ENCODE measurements around the gene AKNA.
"Not testable (repeated sequence)": the region's sequence is repeated elsewhere in the genome, so short reads cannot be mapped to it uniquely, and the experiment has no call there.

The AKNA gene

DNA sequence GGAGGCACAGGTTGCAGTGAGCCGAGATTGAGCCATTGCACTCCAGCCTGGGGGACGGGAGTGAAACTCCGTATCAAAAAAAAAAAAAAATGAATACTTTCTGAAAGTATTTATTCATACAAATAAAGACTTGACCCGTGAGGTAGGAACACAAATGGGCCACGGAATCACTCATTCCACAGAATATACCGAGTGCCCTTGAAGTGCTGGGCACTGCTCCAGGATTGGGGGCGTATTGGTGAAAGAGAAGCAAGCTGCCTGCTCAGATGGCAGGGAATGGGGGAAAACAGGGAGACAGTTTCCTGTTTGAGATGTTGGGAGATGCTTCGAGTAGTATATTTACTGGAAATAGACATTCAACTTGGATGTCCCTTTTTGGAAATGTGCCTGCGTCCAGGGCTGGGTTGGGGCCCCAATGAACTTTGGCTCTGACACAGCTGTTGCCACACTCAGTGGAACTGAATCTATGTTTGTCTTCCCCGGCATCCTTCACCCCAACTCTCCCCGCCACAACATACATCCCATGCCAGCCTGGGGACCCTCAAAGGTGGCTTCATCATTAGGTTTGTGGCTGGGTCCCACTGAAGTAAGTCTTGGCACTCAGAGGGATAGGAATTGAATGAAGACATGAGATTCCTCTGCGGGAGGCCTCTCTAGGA, 65.5 kb downstream of the AKNA start:
- H3K27ac Mint-ChIP-seq; H3K27me3 Mint-ChIP-seq; H3K36me3 Mint-ChIP-seq (ENCODE audit: low read depth); intact Hi-C loops (cut with micrococcal nuclease); H3K9me3 Mint-ChIP-seq; H3K4me3 Mint-ChIP-seq; H3K4me1 Mint-ChIP-seq (ENCODE audit: low read depth): not testable (repeated sequence)

DNA sequence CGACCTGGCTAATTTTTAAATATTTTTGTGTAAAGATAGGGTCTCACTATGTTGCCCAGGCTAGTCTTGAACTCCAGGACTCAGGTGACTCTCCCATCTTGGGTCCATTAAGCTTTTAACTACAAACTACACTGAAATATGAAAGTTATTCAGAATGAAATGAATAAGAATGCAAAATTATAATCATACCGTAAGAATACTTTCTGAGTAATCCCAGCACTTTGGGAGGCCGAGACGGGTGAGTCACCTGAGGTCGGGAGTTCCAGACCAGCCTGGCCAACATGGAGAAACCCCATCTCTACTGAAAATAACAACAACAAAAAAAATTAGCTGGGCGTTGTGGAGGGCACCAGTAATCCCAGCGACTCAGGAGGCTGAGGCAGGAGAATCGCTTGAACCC, 66.0 kb downstream of the AKNA start:
- intact Hi-C loops (cut with micrococcal nuclease) = no loop called here
- H3K4me3 Mint-ChIP-seq = no peak overlapping the region
- no peak overlapping the region for H3K27ac Mint-ChIP-seq
- peaks cover 7% of the 10 kb centered on the region for H3K4me1 Mint-ChIP-seq (ENCODE audit: low read depth)
- no peaks in the 10 kb centered on the region for H3K27me3 Mint-ChIP-seq
- no peaks in the 10 kb centered on the region for H3K36me3 Mint-ChIP-seq (ENCODE audit: low read depth)
- H3K9me3 Mint-ChIP-seq = no peaks in the 10 kb centered on the region

DNA sequence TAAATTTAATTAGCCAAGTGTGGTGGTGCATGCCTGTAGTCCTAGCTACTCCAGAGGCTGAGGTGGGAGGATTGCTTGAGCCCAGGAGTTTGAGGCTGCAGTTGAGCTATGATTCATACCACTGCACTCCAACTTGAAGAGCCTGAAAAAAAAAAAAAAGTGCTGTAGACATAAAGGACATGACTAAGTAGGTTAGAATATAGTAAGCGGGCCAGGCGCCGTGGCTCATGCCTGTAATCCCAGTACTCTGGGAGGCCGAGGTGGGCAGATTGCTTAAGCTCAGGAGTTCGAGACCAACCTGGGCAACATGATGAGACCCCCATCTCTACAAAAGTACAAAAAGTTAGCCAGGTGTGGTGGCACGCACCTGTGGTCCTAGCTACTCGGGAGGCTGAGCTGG, 67.1 kb downstream of the AKNA start:
- H3K27me3 Mint-ChIP-seq; H3K4me1 Mint-ChIP-seq (ENCODE audit: low read depth); H3K36me3 Mint-ChIP-seq (ENCODE audit: low read depth); H3K4me3 Mint-ChIP-seq; H3K27ac Mint-ChIP-seq; H3K9me3 Mint-ChIP-seq; intact Hi-C loops (cut with micrococcal nuclease): not testable (repeated sequence)

DNA sequence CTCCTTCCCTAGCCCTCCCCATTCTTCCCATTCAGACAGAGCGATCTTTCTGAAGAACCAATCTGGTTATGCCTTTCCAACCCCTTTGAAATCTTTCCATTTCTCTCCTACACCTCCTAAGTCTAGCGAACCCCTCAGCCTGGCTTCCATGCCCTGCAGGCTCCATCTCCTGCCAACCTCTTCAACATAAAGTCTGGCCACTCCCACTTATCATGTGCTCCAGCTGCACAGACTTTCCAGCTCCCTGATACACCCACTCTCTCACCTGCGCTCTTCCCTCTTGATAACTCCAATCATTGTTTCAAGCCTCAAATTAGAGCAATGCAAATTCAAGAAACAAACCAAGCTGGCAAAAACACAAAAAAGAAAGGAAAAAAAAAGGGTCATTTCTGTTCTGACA, 68.6 kb downstream of the AKNA start:
- Mint-ChIP-seq H3K27ac (no peak overlapping the region), H3K4me3 (no peak overlapping the region), H3K36me3 (ENCODE audit: low read depth) (no peaks in the 10 kb centered on the region), H3K9me3 (no peaks in the 10 kb centered on the region), H3K4me1 (ENCODE audit: low read depth) (peaks cover 7% of the 10 kb centered on the region), H3K27me3 (no peaks in the 10 kb centered on the region)
- intact Hi-C loops (cut with micrococcal nuclease) = no loop called here

DNA sequence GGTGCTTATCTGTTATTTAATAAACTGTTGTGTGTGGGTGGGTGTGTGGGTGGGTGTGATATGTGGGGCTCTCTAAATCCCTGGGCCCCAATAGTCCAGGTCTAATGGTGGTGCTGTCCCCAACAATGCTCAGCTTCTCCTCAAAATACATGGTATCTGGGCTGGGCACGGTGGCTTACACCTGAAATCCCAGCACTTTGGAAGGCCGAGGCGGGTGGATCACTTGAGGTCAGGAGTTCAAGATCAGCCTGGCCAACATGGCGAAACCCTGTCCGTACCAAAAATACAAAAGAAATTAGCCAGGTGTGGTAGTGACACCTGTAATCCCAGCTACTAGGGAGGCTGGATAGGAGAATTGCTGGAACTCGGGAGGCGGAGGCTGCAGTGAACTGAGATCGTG, 69.4 kb downstream of the AKNA start:
- Mint-ChIP-seq H3K4me1 (ENCODE audit: low read depth) (peaks cover 7% of the 10 kb centered on the region), H3K9me3 (no peaks in the 10 kb centered on the region), H3K4me3 (no peak overlapping the region), H3K27me3 (no peaks in the 10 kb centered on the region), H3K27ac (no peak overlapping the region), H3K36me3 (ENCODE audit: low read depth) (no peaks in the 10 kb centered on the region)
- intact Hi-C loops (cut with micrococcal nuclease) = no loop called here

DNA sequence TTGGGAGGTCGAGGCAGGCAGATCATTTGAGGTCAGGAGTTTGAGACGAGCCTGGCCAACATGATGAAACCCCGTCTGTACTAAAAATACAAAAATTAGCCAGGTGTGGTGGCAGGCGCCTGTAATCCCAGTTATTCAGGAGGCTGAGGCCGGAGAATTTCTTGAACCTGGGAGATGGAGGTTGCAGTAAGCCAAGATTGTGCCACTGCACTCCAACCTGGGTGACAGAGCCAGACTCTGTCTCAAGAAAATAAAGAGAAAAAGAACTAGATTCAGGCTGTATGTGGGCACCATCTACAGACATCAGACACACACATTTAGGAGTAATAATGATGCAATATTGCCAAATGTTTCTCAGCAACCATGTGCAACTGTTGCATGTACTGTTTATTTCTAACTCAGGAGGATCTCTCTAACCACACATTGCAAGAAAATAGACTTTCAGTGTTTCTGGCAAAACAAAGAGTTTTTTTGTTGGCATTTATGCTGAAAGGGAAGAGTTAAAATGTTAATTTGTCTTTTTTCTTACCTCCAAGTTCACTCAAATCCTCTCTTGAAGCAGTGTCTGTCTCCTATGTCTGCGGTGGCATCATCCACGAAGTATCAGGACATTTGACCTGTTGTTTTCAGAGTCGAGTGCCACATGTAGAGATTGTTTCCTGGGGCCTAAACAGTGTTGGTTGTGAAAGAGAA, 70.0 kb downstream of the AKNA start:
- no peak overlapping the region for H3K4me3 Mint-ChIP-seq
- H3K27me3 Mint-ChIP-seq = no peaks in the 10 kb centered on the region
- peaks cover 7% of the 10 kb centered on the region for H3K4me1 Mint-ChIP-seq (ENCODE audit: low read depth)
- intact Hi-C loops (cut with micrococcal nuclease) = no loop called here
- H3K27ac Mint-ChIP-seq = no peak overlapping the region
- no peaks in the 10 kb centered on the region for H3K36me3 Mint-ChIP-seq (ENCODE audit: low read depth)
- H3K9me3 Mint-ChIP-seq = no peaks in the 10 kb centered on the region

DNA sequence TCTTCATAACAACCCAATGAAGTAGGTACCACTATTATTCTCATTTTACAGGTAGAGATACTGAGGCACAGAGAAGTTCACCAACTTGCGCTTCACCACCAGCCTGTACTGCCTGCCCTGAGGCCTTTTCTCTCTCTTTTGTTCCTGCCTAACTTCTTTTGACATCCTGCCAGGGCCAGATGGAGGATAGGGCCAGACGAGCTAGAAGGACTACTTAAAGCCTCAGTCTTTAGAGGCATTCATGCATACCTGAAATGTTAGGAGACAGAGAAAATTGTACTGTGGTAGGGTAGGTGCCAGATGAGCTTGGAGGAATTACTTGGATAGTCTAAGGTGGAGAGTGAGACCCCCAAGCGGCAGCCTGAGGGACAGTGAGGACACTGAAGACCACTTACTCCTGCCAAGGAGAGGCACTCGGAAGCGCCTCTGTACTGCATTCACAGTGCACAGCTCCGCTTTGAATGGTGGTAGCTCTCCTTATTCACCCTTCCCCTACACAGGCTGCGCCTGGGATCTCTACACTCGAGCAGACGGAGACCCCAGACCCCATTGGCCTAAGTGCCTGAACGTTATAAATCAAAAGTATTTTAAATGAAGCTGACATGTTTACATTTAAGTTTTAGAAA, 71.1 kb downstream of the AKNA start:
- intact Hi-C loops (cut with micrococcal nuclease) = no loop called here
- H3K27ac Mint-ChIP-seq = no peak overlapping the region
- no peak overlapping the region for H3K4me3 Mint-ChIP-seq
- H3K27me3 Mint-ChIP-seq = no peaks in the 10 kb centered on the region
- peaks cover 7% of the 10 kb centered on the region for H3K4me1 Mint-ChIP-seq (ENCODE audit: low read depth)
- no peaks in the 10 kb centered on the region for H3K9me3 Mint-ChIP-seq
- no peaks in the 10 kb centered on the region for H3K36me3 Mint-ChIP-seq (ENCODE audit: low read depth)

DNA sequence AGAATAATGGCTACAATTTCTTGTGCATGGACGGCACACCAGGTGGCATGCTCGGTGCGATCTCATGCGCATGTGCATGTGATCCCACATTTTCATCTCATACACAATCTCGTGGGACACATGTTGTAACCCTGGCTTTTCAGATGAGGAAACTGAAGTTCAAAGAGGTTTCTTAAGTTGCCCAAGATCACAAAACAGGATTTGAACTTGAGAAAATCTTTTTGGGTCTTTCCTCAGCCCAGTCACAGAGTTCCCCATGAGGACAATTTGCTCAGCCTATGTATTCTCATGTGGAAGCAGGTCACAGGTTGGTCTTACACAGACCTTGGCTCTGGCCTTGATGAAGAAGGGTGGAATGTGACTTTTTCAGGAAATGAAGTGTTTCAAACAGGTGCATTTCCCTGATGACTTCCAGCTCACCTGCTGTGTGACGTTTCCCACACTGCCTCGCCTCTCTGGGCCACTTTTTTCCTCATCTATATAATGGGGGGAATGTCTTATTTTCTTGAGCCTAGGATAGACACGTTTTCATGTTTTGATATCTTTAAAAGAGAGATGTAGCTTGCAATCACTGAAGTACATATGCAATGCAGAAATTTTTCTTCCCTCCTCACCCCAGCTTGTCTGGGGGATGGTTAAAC, 71.9 kb downstream of the AKNA start:
- no peaks in the 10 kb centered on the region for H3K27me3 Mint-ChIP-seq
- H3K27ac Mint-ChIP-seq = no peak overlapping the region
- no peak overlapping the region for H3K4me3 Mint-ChIP-seq
- H3K4me1 Mint-ChIP-seq (ENCODE audit: low read depth) = peaks cover 7% of the 10 kb centered on the region
- intact Hi-C loops (cut with micrococcal nuclease) = no loop called here
- H3K36me3 Mint-ChIP-seq (ENCODE audit: low read depth) = no peaks in the 10 kb centered on the region
- no peaks in the 10 kb centered on the region for H3K9me3 Mint-ChIP-seq

DNA sequence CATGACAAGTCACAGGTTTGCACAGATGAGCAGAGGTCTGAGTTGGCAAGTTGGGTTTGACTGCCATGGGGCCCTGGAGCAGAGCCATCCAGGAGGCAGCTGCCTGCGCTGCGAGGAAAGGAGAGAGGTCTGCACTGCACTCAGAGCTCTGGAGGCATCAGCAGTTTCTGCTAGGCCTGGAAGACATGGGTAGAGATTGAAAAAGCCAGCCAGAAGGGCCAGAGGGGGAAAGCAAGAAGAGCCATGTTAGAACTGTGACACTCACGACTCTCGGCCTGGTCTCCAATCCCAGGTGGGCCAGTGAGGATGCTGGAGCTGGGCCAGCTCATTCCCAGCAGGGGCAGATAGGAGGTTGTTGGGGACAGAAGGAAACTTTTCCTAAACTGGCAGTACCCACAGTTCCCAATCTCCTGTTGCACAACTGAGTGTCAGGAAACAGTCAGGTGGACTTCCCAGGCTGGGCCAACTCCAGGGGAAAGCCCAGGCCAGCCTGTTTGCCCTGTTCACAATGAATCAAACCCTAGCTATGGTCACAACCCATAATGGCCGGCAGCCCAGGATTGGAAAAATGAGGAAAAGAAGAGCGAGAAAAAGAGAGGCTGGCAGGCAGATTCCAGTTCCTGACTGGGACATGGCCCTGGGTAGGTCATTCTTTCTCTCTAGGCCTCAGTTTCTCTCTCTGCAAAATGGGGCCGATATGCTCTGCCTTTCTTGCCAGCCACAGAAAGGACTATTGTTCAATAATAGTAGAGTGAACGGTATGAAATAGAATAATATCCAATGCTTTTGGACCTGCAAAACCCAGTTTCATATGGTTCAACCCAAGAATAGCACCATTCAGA, 72.7 kb downstream of the AKNA start:
- H3K4me3 Mint-ChIP-seq = no peak overlapping the region
- H3K36me3 Mint-ChIP-seq (ENCODE audit: low read depth) = no peaks in the 10 kb centered on the region
- H3K9me3 Mint-ChIP-seq = no peaks in the 10 kb centered on the region
- H3K4me1 Mint-ChIP-seq (ENCODE audit: low read depth) = peaks cover 7% of the 10 kb centered on the region
- intact Hi-C loops (cut with micrococcal nuclease) = no loop called here
- H3K27me3 Mint-ChIP-seq = no peaks in the 10 kb centered on the region
- no peak overlapping the region for H3K27ac Mint-ChIP-seq

DNA sequence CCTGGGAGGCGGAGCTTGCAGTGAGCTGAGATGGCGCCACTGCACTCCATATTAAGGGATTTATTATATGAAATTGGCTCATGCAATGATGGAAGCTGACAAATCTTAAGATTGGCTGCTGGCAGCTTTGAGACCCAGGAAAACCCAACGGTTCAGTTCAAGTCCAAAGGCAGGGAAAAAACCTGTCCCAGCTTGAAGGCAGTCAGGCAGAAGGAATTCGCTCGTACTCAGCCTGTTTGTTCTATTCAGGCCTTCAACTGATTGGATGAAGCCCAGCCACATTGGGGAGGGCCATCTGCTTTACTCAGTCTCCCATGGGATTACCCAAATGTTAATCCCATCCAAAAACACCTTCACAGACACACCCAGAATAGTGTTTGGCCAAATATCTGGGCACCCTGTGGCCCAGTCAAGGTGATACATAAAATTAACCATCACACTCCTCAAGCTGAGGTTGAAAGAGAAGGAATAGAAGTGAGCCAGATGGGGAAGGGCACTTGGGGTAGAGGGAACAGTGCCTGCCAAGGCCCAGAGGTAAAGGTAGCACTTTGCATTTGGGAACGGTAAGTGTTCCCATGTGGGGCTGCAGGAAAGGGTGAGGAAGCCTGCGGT, 73.4 kb downstream of the AKNA start:
- Mint-ChIP-seq H3K4me1 (ENCODE audit: low read depth) (peaks cover 7% of the 10 kb centered on the region), H3K27ac (no peak overlapping the region)

DNA sequence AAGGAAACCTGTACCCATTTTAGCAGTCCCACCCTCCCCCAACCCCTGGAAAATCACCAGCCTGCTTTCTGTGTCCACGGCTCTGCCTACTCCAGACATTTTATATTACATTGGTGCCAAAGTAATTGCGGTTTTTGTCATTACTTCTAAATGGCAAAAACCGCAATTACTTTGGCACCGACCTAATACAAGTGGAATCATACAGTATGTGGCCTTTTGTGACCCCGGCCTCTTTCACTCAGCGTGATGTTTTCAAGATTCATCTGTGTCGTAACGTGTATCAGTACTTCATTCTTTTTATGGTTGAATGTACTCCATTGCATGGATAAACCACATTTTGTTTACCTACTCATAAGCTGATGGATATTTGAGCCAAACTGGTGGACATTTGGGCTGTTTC, 74.6 kb downstream of the AKNA start:
- Mint-ChIP-seq H3K4me3 (no peak overlapping the region), H3K9me3 (no peaks in the 10 kb centered on the region), H3K4me1 (ENCODE audit: low read depth) (peaks cover 6% of the 10 kb centered on the region), H3K36me3 (ENCODE audit: low read depth) (no peaks in the 10 kb centered on the region), H3K27ac (no peak overlapping the region), H3K27me3 (no peaks in the 10 kb centered on the region)
- intact Hi-C loops (cut with micrococcal nuclease) = no loop called here

More for the DNA sequence above, 73.4 kb downstream of the AKNA start:
- Mint-ChIP-seq H3K36me3 (ENCODE audit: low read depth) (no peaks in the 10 kb centered on the region), H3K27me3 (no peaks in the 10 kb centered on the region), H3K4me3 (no peak overlapping the region), H3K9me3 (no peaks in the 10 kb centered on the region)
- intact Hi-C loops (cut with micrococcal nuclease) = no loop called here

DNA sequence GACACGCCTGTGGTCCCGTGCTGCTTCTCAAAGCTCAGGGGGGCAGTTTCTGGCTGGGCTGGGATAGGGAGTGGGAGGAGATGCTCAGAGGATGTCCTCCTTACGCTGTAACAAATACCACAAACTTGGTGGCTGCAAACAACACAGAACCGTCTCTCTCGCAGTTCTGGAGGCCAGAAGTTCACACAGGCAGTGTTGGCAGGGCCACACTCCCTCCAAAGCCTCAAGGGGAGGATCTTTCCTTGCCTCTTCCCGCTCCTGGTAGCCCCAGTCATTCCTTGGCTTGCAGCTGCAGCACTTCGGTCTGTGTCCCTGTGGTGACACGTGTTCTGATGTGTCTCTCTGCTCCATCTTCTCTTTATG, 75.3 kb downstream of the AKNA start:
- H3K4me1 Mint-ChIP-seq (ENCODE audit: low read depth) = no peaks in the 10 kb centered on the region
- intact Hi-C loops (cut with micrococcal nuclease) = no loop called here

DNA sequence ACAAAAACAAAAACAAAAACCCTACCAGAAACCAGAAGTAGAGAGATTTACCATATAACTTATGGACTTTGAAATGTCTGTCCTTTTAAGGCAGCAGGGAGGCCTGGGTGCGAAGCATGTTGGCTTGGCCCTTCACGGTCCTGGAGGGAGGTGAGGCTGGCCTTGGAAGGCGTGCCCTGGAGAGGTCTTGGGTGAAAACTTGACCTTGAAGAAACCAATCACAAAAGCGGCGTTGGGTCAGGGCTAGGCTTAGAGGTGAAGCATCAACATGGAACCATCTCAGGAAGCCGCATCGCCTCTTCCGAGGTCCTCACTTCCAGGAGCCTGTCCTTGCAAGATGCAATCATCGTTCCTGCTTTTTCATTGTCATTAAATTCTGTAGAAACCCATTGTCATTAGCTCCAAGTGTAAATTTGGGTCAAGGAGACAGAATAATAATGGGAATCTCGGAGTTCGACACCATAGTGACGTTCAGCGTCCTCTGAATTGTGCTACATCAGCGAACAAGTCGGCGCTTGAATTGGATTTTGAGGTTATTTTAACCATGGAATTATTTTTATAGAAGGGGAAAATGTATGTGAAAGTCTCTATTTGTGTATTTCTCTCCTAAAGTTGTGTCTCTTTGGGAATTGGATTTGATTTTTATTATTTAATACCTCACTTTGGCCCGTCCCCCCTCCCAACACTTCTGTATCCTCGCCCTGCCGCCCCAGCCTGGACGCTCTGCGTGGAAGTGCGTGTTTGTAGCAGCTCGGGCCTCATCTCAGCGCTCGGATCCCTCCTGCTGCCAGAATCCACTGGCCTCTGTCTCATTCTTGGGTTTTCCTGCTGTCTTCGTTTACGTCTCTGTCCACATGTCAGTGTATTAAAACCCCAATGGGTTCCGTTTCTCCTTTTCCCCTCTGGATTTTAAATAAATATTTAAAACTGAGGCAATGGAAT, 75.9 kb downstream of the AKNA start:
- Mint-ChIP-seq H3K27me3 (peaks cover 5% of the 10 kb centered on the region), H3K4me3 (no peak overlapping the region), H3K36me3 (ENCODE audit: low read depth) (no peaks in the 10 kb centered on the region), H3K4me1 (ENCODE audit: low read depth) (no peaks in the 10 kb centered on the region), H3K9me3 (no peaks in the 10 kb centered on the region), H3K27ac (no peak overlapping the region)
- intact Hi-C loops (cut with micrococcal nuclease) = no loop called here

More for the DNA sequence above, 75.3 kb downstream of the AKNA start:
- Mint-ChIP-seq H3K27ac (no peak overlapping the region), H3K9me3 (no peaks in the 10 kb centered on the region), H3K4me3 (no peak overlapping the region), H3K36me3 (ENCODE audit: low read depth) (no peaks in the 10 kb centered on the region), H3K27me3 (peaks cover 2% of the 10 kb centered on the region)

Data from dendritic cell treated with granulocyte-macrophage colony-stimulating factor and Interleukin-4, amounts not matched to agents 40 ng/mL and 50 ng/mL, for 4 days (primary cell).